H54 (cell line): Measurements from ENCODE around the gene TLE1.

Experiments
- DNase-seq: peaks from one replicate; pipeline ENCODE4 v3.0.0; 2011; ENCODE audit warnings: low spot score, mixed read lengths; ENCODE audit not compliant: insufficient read length
- FAIRE-seq: peaks from 3 replicates; lab custom pipeline; 2011; peaks lifted over from hg19 to GRCh38; lab: Jason Lieb, UNC
- POLR2A ChIP-seq: IDR thresholded peaks from 2 replicates; pipeline ENCODE4 v1.6.1; 2011; ENCODE audit warnings: low read depth, mild to moderate bottlenecking, low read length

The TLE1 gene

GRCh38 chr9:81585191-81585763, 104.1 kb downstream of the TLE1 start:
- no peak for TF ChIP-seq POLR2A
- DNase-seq (no peak), FAIRE-seq (no peak)

- no peak for TF ChIP-seq POLR2A
- DNase-seq, result no peak
- no peak for FAIRE-seq
These were observed 105.2 kb downstream of the TLE1 start for GRCh38 chr9:81584099-81584498.

- no peak for FAIRE-seq
- TF ChIP-seq POLR2A, result no peak
These were observed 107.4 kb downstream of the TLE1 start for GRCh38 chr9:81581986-81582385.

GRCh38 chr9:81579381-81579780, 110.0 kb downstream of the TLE1 start:
- no peak for TF ChIP-seq POLR2A
- DNase-seq, result no peak
- no peak for FAIRE-seq

More at GRCh38 chr9:81581986-81582385, 107.4 kb downstream of the TLE1 start:
- no peak for DNase-seq

GRCh38 chr9:81578606-81579005, 110.7 kb downstream of the TLE1 start:
- TF ChIP-seq POLR2A, result no peak

GRCh38 chr9:81575956-81576355, 113.4 kb downstream of the TLE1 start:
- FAIRE-seq, result peak; percentile 75

More at GRCh38 chr9:81578606-81579005, 110.7 kb downstream of the TLE1 start:
- peak; percentile 93 for FAIRE-seq
- DNase-seq, result peak; percentile 27

GRCh38 chr9:81574405-81574804, 114.9 kb downstream of the TLE1 start:
- FAIRE-seq, result peak; percentile 95
- TF ChIP-seq POLR2A, result no peak
- peak; percentile 35 for DNase-seq

More at GRCh38 chr9:81575956-81576355, 113.4 kb downstream of the TLE1 start:
- TF ChIP-seq POLR2A, result no peak
- DNase-seq, result no peak

GRCh38 chr9:81573415-81574321, 115.7 kb downstream of the TLE1 start:
- no peak for DNase-seq
- no peak for TF ChIP-seq POLR2A
- no peak for FAIRE-seq

- FAIRE-seq (no peak), DNase-seq (no peak)
- no peak for TF ChIP-seq POLR2A
These were observed 119.3 kb downstream of the TLE1 start for GRCh38 chr9:81570083-81570482.

GRCh38 chr9:81566074-81566698, 123.2 kb downstream of the TLE1 start:
- FAIRE-seq (no peak), DNase-seq (no peak)
- TF ChIP-seq POLR2A, result no peak

GRCh38 chr9:81565609-81566008, 123.7 kb downstream of the TLE1 start:
- TF ChIP-seq POLR2A, result no peak
- DNase-seq (no peak), FAIRE-seq (no peak)

- no peak for TF ChIP-seq POLR2A
- DNase-seq (no peak), FAIRE-seq (no peak)
These were observed 124.2 kb downstream of the TLE1 start for GRCh38 chr9:81565144-81565543.

GRCh38 chr9:81564632-81565031, 124.7 kb downstream of the TLE1 start:
- DNase-seq (no peak), FAIRE-seq (no peak)
- TF ChIP-seq POLR2A, result no peak

GRCh38 chr9:81563739-81564138, 125.6 kb downstream of the TLE1 start:
- TF ChIP-seq POLR2A, result no peak
- DNase-seq, result no peak
- no peak for FAIRE-seq
